ENCODE measurements around the gene KEAP1.

DNA sequence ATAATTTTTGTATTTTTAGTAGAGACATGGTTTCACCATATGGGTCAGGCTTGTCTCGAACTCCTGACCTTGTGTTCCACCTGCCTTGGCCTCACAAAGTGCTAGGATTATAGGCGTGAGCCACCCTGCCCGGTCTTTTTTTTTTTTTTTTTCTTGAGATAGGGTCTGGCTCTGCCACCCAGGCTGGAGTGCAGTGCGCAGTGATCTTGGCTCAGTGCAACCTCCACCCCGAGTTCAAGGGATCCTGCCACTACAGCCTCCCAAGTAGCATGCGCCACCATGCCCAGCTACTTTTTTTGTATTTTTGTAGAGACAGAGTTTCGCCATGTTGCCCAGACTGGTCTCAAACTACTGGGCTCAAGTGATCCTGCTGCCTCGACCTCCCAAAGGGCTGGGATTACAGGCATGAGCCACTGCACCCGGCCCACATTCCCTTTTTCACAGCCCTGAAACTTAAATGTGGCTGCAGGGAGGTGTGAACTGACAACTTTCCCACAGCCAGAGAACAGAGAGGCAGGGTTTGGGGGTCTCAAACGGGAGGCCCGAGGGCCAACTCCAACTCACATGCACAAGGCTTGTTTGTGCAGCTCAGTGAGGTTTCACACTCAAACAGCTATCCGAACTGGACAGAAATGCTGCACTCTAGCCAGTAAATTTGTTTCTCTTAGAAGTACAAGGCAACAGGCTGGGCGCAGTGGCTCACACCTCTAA is 18.5 kb upstream of the KEAP1 start:
- TF ChIP-seq, protein P1, sequence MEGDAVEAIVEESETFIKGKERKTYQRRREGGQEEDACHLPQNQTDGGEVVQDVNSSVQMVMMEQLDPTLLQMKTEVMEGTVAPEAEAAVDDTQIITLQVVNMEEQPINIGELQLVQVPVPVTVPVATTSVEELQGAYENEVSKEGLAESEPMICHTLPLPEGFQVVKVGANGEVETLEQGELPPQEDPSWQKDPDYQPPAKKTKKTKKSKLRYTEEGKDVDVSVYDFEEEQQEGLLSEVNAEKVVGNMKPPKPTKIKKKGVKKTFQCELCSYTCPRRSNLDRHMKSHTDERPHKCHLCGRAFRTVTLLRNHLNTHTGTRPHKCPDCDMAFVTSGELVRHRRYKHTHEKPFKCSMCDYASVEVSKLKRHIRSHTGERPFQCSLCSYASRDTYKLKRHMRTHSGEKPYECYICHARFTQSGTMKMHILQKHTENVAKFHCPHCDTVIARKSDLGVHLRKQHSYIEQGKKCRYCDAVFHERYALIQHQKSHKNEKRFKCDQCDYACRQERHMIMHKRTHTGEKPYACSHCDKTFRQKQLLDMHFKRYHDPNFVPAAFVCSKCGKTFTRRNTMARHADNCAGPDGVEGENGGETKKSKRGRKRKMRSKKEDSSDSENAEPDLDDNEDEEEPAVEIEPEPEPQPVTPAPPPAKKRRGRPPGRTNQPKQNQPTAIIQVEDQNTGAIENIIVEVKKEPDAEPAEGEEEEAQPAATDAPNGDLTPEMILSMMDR (IDR thresholded peaks at IDR 0.05) = no peak
- TF ChIP-seq POLR2A (IDR thresholded peaks at IDR 0.05) (no peak), POLR2AphosphoS5 (IDR thresholded peaks at IDR 0.05) (no peak)

Measured in upper lobe of left lung (tissue), 4 donors.